Skeletal muscle tissue (tissue), 4 donors: ENCODE results near the gene OSBPL10. TPM values are rescaled to one million over a fixed set of nuclear protein-coding genes. Genes with fewer than 3 reads are reported as not detected.

ENCODE experiments used
- H3K27ac ChIP-seq: one replicate; pipeline ENCODE4 v1.7.0; 2013; ENCODE audit warnings: mild to moderate bottlenecking, low read depth, low read length, inconsistent platforms
- H3K27me3 ChIP-seq, 3 donors: one replicate each; pipeline ENCODE4 v1.7.0; 2013; ENCODE audit warnings: low read length in 3 of 3; ENCODE audit not compliant: control insufficient read depth in 3 of 3, insufficient read depth in 3 of 3
- H3K36me3 ChIP-seq, 3 donors: one replicate each; pipeline ENCODE4 v1.7.0; 2013; ENCODE audit warnings: low read length in 3 of 3; ENCODE audit not compliant: control insufficient read depth in 3 of 3, insufficient read depth in 3 of 3
- H3K4me1 ChIP-seq, 3 donors: one replicate each; pipeline ENCODE4 v1.7.0; 2013; ENCODE audit warnings: low read length in 3 of 3, mild to moderate bottlenecking in 3 of 3; ENCODE audit not compliant: control insufficient read depth in 3 of 3, insufficient read depth in 3 of 3
- H3K4me3 ChIP-seq, 3 donors: one replicate each; pipeline ENCODE4 v1.7.0; 2013; ENCODE audit warnings: low read length in 3 of 3
- H3K9ac ChIP-seq, 3 donors: one replicate each; pipeline ENCODE4 v1.7.0; 2013; ENCODE audit warnings: low read length in 3 of 3, mild to moderate bottlenecking in 3 of 3, moderate library complexity in 2 of 3, low read depth in 1 of 3
- H3K9me3 ChIP-seq, 3 donors: one replicate each; pipeline ENCODE4 v1.7.0; 2013; ENCODE audit warnings: low read length in 3 of 3; ENCODE audit not compliant: control insufficient read depth in 3 of 3
- total RNA-seq: library from RNA; depleted of rRNA; stranded (reverse); fragments of >200 nt; gene quantifications from one replicate; pipeline ENCODE4 v1.2.3, GENCODE V29; 2014
- donor health status: Osteomylitis.

Gene OSBPL10
- total RNA-seq, 1 donor from 2014 or later: 6.8 TPM

GRCh38 chr3:31948280-31948679 lies 32.8 kb downstream of the OSBPL10 start:
- Histone ChIP-seq H3K27me3 (no peaks in the 10 kb centered on the region), H3K4me1 (peaks cover 0 to 21% (median 12%) of the 10 kb centered on the region in 3 donors), H3K36me3 (no peaks in the 10 kb centered on the region), H3K9ac (no peak overlapping the region), H3K27ac (no peak overlapping the region), H3K9me3 (peaks cover 0 to 3% (median 2%) of the 10 kb centered on the region in 3 donors), H3K4me3 (no peak overlapping the region)

DNA sequence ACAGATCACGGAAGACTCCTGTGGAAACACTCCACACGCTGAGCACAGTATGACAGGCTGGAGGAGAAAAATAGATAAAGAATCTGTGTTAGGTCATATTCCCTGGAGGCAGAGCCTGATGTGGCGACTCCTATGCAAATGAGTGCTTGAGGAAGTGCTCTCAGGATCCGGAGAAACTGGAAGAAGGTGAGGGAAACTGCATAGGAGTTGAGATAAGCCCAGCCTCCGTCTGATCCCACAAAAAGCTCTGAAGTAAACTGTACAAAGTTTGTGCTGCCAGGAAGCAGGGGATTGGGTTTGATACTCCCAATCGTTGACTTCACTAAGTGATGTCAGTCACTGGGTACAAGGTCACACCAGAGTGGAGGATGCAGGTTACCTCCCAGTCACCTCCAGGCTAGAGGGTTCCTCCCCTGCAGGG lies 33.4 kb downstream of the OSBPL10 start:
- H3K36me3 ChIP-seq: no peaks in the 10 kb centered on the region
- H3K9me3 ChIP-seq: peaks cover 0 to 4% (median 2%) of the 10 kb centered on the region in 3 donors
- peak overlapping the region; percentile 42 for H3K27ac ChIP-seq
- peaks cover 0 to 21% (median 12%) of the 10 kb centered on the region in 3 donors for H3K4me1 ChIP-seq
- H3K9ac ChIP-seq: no peak overlapping the region
- no peaks in the 10 kb centered on the region for H3K27me3 ChIP-seq
- no peak overlapping the region for H3K4me3 ChIP-seq

DNA sequence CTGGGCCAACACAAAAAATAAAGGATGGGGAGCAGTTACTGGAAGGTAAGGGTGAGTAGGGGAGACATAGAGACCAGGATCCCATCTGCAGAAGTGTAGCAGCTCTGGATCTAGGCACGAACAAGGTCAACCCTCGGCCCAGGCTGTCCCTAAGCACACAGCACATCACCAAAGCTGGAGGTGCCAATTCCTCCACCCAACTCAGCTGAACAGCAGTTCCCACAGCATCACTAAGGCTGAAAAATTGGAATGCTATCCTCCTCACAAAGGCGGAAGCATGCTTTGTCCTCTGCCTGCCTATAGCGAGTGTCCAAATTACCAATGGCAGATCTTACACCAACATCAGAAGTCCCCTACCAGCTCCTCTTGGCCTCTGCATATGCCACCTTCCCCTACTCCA lies 33.9 kb downstream of the OSBPL10 start:
- Histone ChIP-seq H3K4me1 (peaks cover 0 to 21% (median 12%) of the 10 kb centered on the region in 3 donors), H3K4me3 (peak overlapping the region in 1 of 3 donors; percentile 23), H3K27me3 (no peaks in the 10 kb centered on the region), H3K9me3 (peaks cover 0 to 4% (median 2%) of the 10 kb centered on the region in 3 donors), H3K27ac (peak overlapping the region; percentile 42), H3K9ac (no peak overlapping the region), H3K36me3 (no peaks in the 10 kb centered on the region)

DNA sequence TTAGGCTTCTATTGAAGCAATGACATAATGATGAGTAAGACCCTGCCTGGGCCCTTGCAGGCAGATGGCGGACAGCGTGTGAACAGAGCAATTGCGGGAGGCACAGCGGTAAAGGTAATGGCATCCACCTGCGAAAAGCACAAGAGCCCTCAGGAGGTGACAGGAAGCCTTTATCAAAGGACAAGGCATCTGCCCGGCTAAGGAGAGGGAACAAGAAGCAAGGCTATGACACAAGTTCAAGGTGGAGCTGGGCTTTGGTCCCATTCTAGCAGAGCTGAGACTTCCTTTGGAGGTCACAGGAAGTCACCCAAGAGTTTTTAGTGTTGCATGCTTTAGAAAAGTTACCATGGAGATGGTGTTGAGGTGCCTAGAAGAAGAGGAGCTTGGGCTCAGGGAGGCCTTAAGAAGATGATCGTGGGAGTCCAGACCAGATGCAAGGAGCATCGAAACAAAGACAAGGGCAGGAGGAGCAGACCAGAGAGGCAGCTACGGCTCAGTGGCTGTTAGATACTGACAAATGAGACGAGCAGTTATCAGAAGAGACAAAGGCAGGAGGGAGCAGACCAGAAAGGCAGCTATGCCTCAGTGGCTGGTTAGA lies 34.5 kb downstream of the OSBPL10 start:
- Histone ChIP-seq H3K9me3 (peaks cover 0 to 4% (median 2%) of the 10 kb centered on the region in 3 donors), H3K4me1 (peaks cover 0 to 21% (median 12%) of the 10 kb centered on the region in 3 donors), H3K9ac (no peak overlapping the region), H3K36me3 (no peaks in the 10 kb centered on the region), H3K4me3 (peak overlapping the region in 1 of 3 donors; percentile 23), H3K27me3 (no peaks in the 10 kb centered on the region), H3K27ac (peak overlapping the region; percentile 42)

DNA sequence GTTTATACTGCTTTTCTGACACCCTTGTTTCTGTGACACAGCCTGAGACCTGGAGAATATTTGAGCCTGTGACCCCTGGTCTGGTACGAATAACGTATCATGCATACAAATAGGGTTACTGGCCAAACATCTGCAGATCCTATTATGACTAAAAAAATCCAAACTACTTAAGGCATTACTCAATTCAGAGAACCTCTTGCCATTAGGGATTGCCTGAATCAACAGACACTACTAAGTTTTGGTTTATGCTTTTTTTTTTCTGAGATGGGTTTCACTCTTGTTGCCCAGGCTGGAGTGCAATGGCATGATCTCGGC lies 35.4 kb downstream of the OSBPL10 start:
- Histone ChIP-seq H3K36me3 (no peaks in the 10 kb centered on the region), H3K27me3 (no peaks in the 10 kb centered on the region), H3K4me1 (peaks cover 0 to 21% (median 12%) of the 10 kb centered on the region in 3 donors), H3K4me3 (peak overlapping the region in 1 of 3 donors; percentile 17), H3K9me3 (peaks cover 0 to 4% (median 2%) of the 10 kb centered on the region in 3 donors), H3K27ac (peak overlapping the region; percentile 64), H3K9ac (no peak overlapping the region)

DNA sequence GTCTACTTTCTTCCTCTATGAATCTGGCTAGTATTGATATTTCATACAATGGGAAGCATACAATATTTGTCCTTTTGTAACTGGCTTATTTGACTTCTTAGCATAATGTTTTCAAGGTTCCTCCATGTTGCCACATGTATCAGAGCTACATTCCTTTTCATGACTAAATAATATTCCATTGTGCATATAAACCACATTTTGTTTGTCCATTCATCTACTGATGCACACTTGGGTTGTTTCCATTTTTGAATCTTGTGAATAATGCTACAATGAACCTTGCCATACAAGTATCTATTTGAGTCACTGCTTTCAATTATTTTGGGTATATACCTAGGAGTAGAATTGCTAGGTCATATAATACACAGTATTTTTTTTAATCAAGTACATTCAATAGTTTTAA lies 38.0 kb downstream of the OSBPL10 start:
- Histone ChIP-seq H3K9ac (no peak overlapping the region), H3K9me3 (peaks cover 0 to 1% (median 0%) of the 10 kb centered on the region in 3 donors), H3K4me3 (no peak overlapping the region), H3K27ac (no peak overlapping the region), H3K4me1 (peaks cover 0 to 18% (median 12%) of the 10 kb centered on the region in 3 donors), H3K36me3 (no peaks in the 10 kb centered on the region), H3K27me3 (no peaks in the 10 kb centered on the region)

- peaks cover 0 to 1% (median 0%) of the 10 kb centered on the region in 3 donors for H3K9me3 ChIP-seq
- H3K36me3 ChIP-seq: no peaks in the 10 kb centered on the region
- no peaks in the 10 kb centered on the region for H3K27me3 ChIP-seq
- H3K4me1 ChIP-seq: peaks cover 0 to 13% (median 10%) of the 10 kb centered on the region in 3 donors
- no peak overlapping the region for H3K9ac ChIP-seq
- H3K4me3 ChIP-seq: no peak overlapping the region
- no peak overlapping the region for H3K27ac ChIP-seq
Measured at GRCh38 chr3:31942446-31942845, 38.6 kb downstream of the OSBPL10 start.

GRCh38 chr3:31937225-31937624 lies 43.8 kb downstream of the OSBPL10 start:
- peaks cover 0 to 3% (median 0%) of the 10 kb centered on the region in 3 donors for H3K4me1 ChIP-seq
- no peak overlapping the region for H3K27ac ChIP-seq
- no peaks in the 10 kb centered on the region for H3K9me3 ChIP-seq
- no peaks in the 10 kb centered on the region for H3K36me3 ChIP-seq
- H3K4me3 ChIP-seq: no peak overlapping the region
- H3K27me3 ChIP-seq: no peaks in the 10 kb centered on the region
- no peak overlapping the region for H3K9ac ChIP-seq

DNA sequence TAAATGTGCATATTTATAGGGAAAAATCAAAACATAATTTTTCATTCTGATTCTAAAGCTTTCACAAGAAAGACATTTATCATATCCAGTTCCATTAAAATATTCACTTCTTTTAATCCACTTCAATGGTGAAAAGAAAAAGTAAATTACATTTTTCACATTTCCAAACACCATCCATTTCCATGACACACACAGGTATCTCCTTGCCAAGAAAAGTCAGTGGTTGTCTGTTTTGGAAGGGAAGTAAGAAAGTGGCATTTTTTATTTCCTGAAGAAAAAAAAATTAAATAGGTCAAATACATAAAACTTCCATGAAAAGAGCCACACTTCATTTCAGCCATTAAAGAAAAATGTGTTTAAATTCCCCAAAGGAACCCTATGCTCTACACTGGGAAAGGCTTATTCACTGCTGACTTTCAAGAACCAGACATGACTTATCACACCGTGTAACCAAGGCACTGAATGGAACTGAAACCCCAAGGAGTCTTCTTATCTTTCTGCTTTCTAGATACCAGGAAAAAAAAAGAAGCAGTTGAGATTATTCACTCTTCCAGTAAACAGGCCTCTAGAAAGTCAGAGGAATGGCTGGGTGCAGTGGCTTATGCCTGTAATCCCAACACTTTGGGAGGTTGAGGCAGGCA lies 44.5 kb downstream of the OSBPL10 start:
- Histone ChIP-seq H3K27me3 (no peaks in the 10 kb centered on the region), H3K4me1 (peaks cover 0 to 3% (median 0%) of the 10 kb centered on the region in 3 donors), H3K4me3 (no peak overlapping the region), H3K27ac (no peak overlapping the region), H3K36me3 (no peaks in the 10 kb centered on the region), H3K9ac (no peak overlapping the region), H3K9me3 (no peaks in the 10 kb centered on the region)

- H3K36me3 ChIP-seq: no peaks in the 10 kb centered on the region
Measured at GRCh38 chr3:31934866-31935265, 46.2 kb downstream of the OSBPL10 start.

More at GRCh38 chr3:31934866-31935265, 46.2 kb downstream of the OSBPL10 start:
- Histone ChIP-seq H3K27ac (no peak overlapping the region), H3K9ac (no peak overlapping the region), H3K9me3 (no peaks in the 10 kb centered on the region), H3K4me3 (no peak overlapping the region), H3K4me1 (peaks cover 0 to 3% (median 0%) of the 10 kb centered on the region in 3 donors), H3K27me3 (no peaks in the 10 kb centered on the region)
